Measurements from ENCODE around the gene DEPDC7.

Gene DEPDC7

DNA sequence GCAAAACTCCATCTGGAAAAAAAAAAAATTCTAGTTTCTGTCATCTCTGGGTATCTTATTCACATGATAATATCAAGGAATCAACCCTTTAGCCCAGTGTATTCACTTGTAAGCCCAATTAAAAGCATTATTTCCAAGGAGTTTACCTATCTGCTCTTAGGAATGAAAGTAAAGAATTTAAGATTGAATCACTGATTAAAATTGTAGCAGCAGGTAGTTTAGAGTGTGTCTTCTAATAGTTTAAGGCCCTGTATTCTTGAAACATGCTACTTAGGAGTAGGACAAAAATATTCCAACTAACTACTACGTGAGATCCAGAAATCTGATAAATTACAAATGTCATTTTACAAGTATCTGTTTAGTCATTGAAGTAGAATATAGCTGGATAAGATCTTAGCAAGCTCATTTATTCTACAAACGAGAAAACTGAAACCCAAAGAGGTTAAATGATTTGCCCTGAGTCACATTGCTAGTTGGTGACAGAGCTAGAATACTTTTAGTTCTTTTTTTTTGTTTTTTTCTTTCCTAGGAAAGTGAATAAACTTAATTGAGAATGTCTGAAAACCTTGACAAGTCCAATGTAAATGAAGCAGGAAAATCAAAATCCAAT is 27.6 kb downstream of the DEPDC7 start:
- TF ChIP-seq TAF1 (IDR thresholded peaks at IDR 0.05; ENCODE audit: borderline replicate concordance, insufficient read depth, low read length), result no peak
- TF ChIP-seq REST (IDR thresholded peaks at IDR 0.05; ENCODE audit: insufficient read depth in 1 of 2, low read depth in 2 of 2, low read length in 2 of 2), result no peak
- TF ChIP-seq FOXP2 (optimal IDR thresholded peaks at IDR 0.05; ENCODE audit: borderline replicate concordance, extremely low read depth, extremely low read length, insufficient read depth), result no peak
- no peak for TF ChIP-seq SIN3A (IDR thresholded peaks at IDR 0.05; ENCODE audit: borderline replicate concordance, insufficient read depth, low read length)
- TF ChIP-seq POLR2AphosphoS5 (IDR thresholded peaks at IDR 0.05; ENCODE audit: low read depth, low read length), result no peak

DNA sequence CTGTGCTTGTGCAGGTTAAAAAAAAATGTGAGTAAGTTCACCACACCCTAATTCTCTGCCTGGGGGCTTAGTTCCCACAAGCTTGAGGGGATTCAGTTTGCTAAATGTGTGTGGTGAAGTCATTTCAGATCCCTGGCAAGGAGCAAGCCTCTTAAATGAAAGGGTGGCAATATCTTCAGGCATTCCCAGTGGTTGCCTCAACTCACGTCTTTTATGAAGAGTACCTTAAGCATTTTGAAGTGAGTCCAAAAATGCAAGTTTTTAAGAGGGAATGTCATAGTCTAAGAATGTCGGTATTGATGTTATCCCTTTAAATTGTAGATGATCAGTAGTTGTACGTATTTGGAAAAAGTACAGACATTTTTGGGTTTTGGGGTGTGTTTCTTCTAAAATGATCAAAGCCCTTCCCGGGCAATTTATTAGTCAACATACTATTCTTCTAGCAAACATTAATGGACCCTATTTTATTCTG is 28.6 kb downstream of the DEPDC7 start:
- no peak for TF ChIP-seq SIN3A (IDR thresholded peaks at IDR 0.05; ENCODE audit: borderline replicate concordance, insufficient read depth, low read length)
- no peak for TF ChIP-seq POLR2AphosphoS5 (IDR thresholded peaks at IDR 0.05; ENCODE audit: low read depth, low read length)
- TF ChIP-seq REST (IDR thresholded peaks at IDR 0.05; ENCODE audit: insufficient read depth in 1 of 2, low read depth in 2 of 2, low read length in 2 of 2), result no peak
- no peak for TF ChIP-seq TAF1 (IDR thresholded peaks at IDR 0.05; ENCODE audit: borderline replicate concordance, insufficient read depth, low read length)
- no peak for TF ChIP-seq FOXP2 (optimal IDR thresholded peaks at IDR 0.05; ENCODE audit: borderline replicate concordance, extremely low read depth, extremely low read length, insufficient read depth)

GRCh38 chr11:33045551-33046255 is 30.0 kb downstream of the DEPDC7 start:
- TF ChIP-seq FOXP2 (optimal IDR thresholded peaks at IDR 0.05; ENCODE audit: borderline replicate concordance, extremely low read depth, extremely low read length, insufficient read depth) (no peak), POLR2AphosphoS5 (IDR thresholded peaks at IDR 0.05; ENCODE audit: low read depth, low read length) (no peak), REST (IDR thresholded peaks at IDR 0.05; ENCODE audit: insufficient read depth in 1 of 2, low read depth in 2 of 2, low read length in 2 of 2) (no peak), SIN3A (IDR thresholded peaks at IDR 0.05; ENCODE audit: borderline replicate concordance, insufficient read depth, low read length) (no peak), TAF1 (IDR thresholded peaks at IDR 0.05; ENCODE audit: borderline replicate concordance, insufficient read depth, low read length) (no peak)

GRCh38 chr11:33052231-33052630 is 36.6 kb downstream of the DEPDC7 start:
- TF ChIP-seq POLR2AphosphoS5 (IDR thresholded peaks at IDR 0.05; ENCODE audit: low read depth, low read length) (no peak), SIN3A (IDR thresholded peaks at IDR 0.05; ENCODE audit: borderline replicate concordance, insufficient read depth, low read length) (no peak), FOXP2 (optimal IDR thresholded peaks at IDR 0.05; ENCODE audit: borderline replicate concordance, extremely low read depth, extremely low read length, insufficient read depth) (no peak), TAF1 (IDR thresholded peaks at IDR 0.05; ENCODE audit: borderline replicate concordance, insufficient read depth, low read length) (no peak), REST (IDR thresholded peaks at IDR 0.05; ENCODE audit: insufficient read depth in 1 of 2, low read depth in 2 of 2, low read length in 2 of 2) (no peak)
